WERI-Rb-1 (cell line): ENCODE results near the gene NENF.
A peak's percentile ranks its signal among the peaks of the same experiment; 100 is the strongest.

Experiments used
- DNase-seq: peaks from one replicate; pipeline ENCODE4 v3.0.0-alpha.2; 2020
- H3K27ac ChIP-seq: fragments of 250-450 bp; sonication (Bioruptor Pico); 2 replicates; pipeline ENCODE4 v1.5.1; 2020; ENCODE audit warnings: mild to moderate bottlenecking, moderate library complexity
- H3K27me3 ChIP-seq: fragments of 250-450 bp; sonication (Bioruptor Pico); 2 replicates; pipeline ENCODE4 v1.5.1; 2021; ENCODE audit warnings: mild to moderate bottlenecking, low read depth, moderate library complexity; ENCODE audit not compliant: insufficient read depth, severe bottlenecking
- H3K36me3 ChIP-seq: fragments of 250-450 bp; sonication (Bioruptor Pico); 2 replicates; pipeline ENCODE4 v1.5.1; 2020; ENCODE audit warnings: mild to moderate bottlenecking, moderate library complexity
- H3K4me3 ChIP-seq: 2 replicates; pipeline ENCODE4 v1.5.1; 2011; ENCODE audit warnings: low read depth, mild to moderate bottlenecking, control low read depth, low read length
- H3K9me3 ChIP-seq: fragments of 250-450 bp; sonication (Bioruptor Pico); 2 replicates; pipeline ENCODE4 v1.5.1; 2021; ENCODE audit warnings: mild to moderate bottlenecking, moderate library complexity; ENCODE audit not compliant: severe bottlenecking
- CTCF ChIP-seq: IDR thresholded peaks from 2 replicates; pipeline ENCODE4 v1.5.1; 2011; ENCODE audit warnings: low read depth, mild to moderate bottlenecking, control low read depth, inconsistent platforms, low read length

NENF gene

GRCh38 chr1:212433577-212434462, 1.1 kb downstream of the NENF start:
- no peak overlapping the region for H3K27ac ChIP-seq
- H3K27me3 ChIP-seq: no peaks in the 10 kb centered on the region
- no peak for TF ChIP-seq CTCF
- H3K36me3 ChIP-seq: no peaks in the 10 kb centered on the region; the same call in none of the 2 replicates
- peak overlapping the region; percentile 60 for H3K4me3 ChIP-seq
- DNase-seq: no peak
- H3K9me3 ChIP-seq: no peaks in the 10 kb centered on the region

GRCh38 chr1:212434992-212435391, 2.3 kb downstream of the NENF start:
- TF ChIP-seq CTCF: no peak
- H3K27ac ChIP-seq: no peak overlapping the region
- H3K9me3 ChIP-seq: no peaks in the 10 kb centered on the region
- no peaks in the 10 kb centered on the region; the same call in none of the 2 replicates for H3K36me3 ChIP-seq
- no peak overlapping the region for H3K4me3 ChIP-seq
- H3K27me3 ChIP-seq: no peaks in the 10 kb centered on the region
- DNase-seq: no peak

- Histone ChIP-seq H3K27ac (no peak overlapping the region), H3K9me3 (no peaks in the 10 kb centered on the region), H3K27me3 (no peaks in the 10 kb centered on the region), H3K36me3 (no peaks in the 10 kb centered on the region; the same call in none of the 2 replicates), H3K4me3 (no peak overlapping the region)
- no peak for DNase-seq
- TF ChIP-seq CTCF: no peak
Observed at GRCh38 chr1:212437179-212437798, 4.6 kb downstream of the NENF start.

GRCh38 chr1:212438831-212439237, 6.1 kb downstream of the NENF start:
- TF ChIP-seq CTCF: no peak
- DNase-seq: no peak
- Histone ChIP-seq H3K27ac (no peak overlapping the region), H3K9me3 (no peaks in the 10 kb centered on the region), H3K27me3 (no peaks in the 10 kb centered on the region), H3K4me3 (no peak overlapping the region), H3K36me3 (peaks cover 5% of the 10 kb centered on the region)

GRCh38 chr1:212440419-212440818, 7.7 kb downstream of the NENF start:
- TF ChIP-seq CTCF: no peak
- H3K4me3 ChIP-seq: no peak overlapping the region
- no peaks in the 10 kb centered on the region for H3K27me3 ChIP-seq
- peaks cover 17% of the 10 kb centered on the region for H3K36me3 ChIP-seq
- H3K27ac ChIP-seq: no peak overlapping the region
- no peak for DNase-seq
- H3K9me3 ChIP-seq: no peaks in the 10 kb centered on the region
